Neural cell (in vitro differentiated cells): ENCODE data around the gene LNPEP. TPM values are rescaled to one million over a fixed set of nuclear protein-coding genes. Genes with fewer than 3 reads are reported as not detected.

Experiments used
- H2AFZ ChIP-seq: fragments of 200-600, 300-800 bp; sonication (generic), shearing (Covaris generic); 2 replicates; pipeline ENCODE4 v1.6.0; 2014; ENCODE audit warnings: low read depth, mild to moderate bottlenecking, antibody characterized with exemption, low read length, moderate library complexity
- H3F3A ChIP-seq: fragments of 200-600 bp; shearing (Covaris generic); 2 replicates; pipeline ENCODE4 v1.6.1; 2016; ENCODE audit warnings: mild to moderate bottlenecking, moderate library complexity, mixed read lengths, antibody characterized with exemption, low read length; ENCODE audit not compliant: insufficient read depth, poor library complexity, severe bottlenecking
- H3K27ac ChIP-seq: fragments of 200-600, 300-800 bp; sonication (generic), shearing (Covaris generic); 2 replicates; pipeline ENCODE4 v1.5.1; 2014; ENCODE audit warnings: mild to moderate bottlenecking, low read length, moderate library complexity
- H3K27me3 ChIP-seq: fragments of 300-800, 200-600 bp; sonication (generic), shearing (Covaris generic); 2 replicates; pipeline ENCODE4 v1.6.0; 2014; ENCODE audit warnings: mild to moderate bottlenecking, low read depth, low read length, moderate library complexity; ENCODE audit not compliant: insufficient read depth
- H3K36me3 ChIP-seq: fragments of 300-800, 200-600 bp; sonication (generic), shearing (Covaris generic); 2 replicates; pipeline ENCODE4 v1.5.1; 2014; ENCODE audit warnings: mild to moderate bottlenecking, antibody characterized with exemption, low read length, moderate library complexity; ENCODE audit not compliant: insufficient read depth
- H3K4me2 ChIP-seq: fragments of 300-800, 200-600 bp; sonication (generic), shearing (Covaris generic); 2 replicates; pipeline ENCODE4 v1.6.0; 2014; ENCODE audit warnings: mild to moderate bottlenecking, low read length
- H3K4me3 ChIP-seq: fragments of 300-800, 200-600 bp; sonication (generic), shearing (Covaris generic); 2 replicates; pipeline ENCODE4 v1.5.1; 2014; ENCODE audit warnings: mild to moderate bottlenecking, low read length, moderate library complexity
- H3K79me2 ChIP-seq: fragments of 200-600 bp; shearing (Covaris generic); replicated peaks from 2 replicates; pipeline ENCODE4 v1.6.0; 2014; ENCODE audit warnings: mild to moderate bottlenecking, low read length, moderate library complexity; ENCODE audit not compliant: insufficient read depth
- H3K9ac ChIP-seq: fragments of 300-800, 200-600 bp; sonication (generic), shearing (Covaris generic); 2 replicates; pipeline ENCODE4 v1.6.1; 2016; ENCODE audit warnings: mild to moderate bottlenecking, low read length, mixed read lengths
- H3K9me2 ChIP-seq: fragments of 200-600 bp; shearing (Covaris generic); 2 replicates; pipeline ENCODE4 v1.6.1; 2016; ENCODE audit warnings: mild to moderate bottlenecking, low read length, mixed read lengths; ENCODE audit not compliant: insufficient read depth
- H3K9me3 ChIP-seq: fragments of 200-600, 300-800 bp; sonication (generic), shearing (Covaris generic); 2 replicates; pipeline ENCODE4 v1.6.1; 2016; ENCODE audit warnings: mild to moderate bottlenecking, mixed run types, low read length, moderate library complexity, mixed read lengths
- H4K20me1 ChIP-seq: fragments of 200-600 bp; shearing (Covaris generic); 2 replicates; pipeline ENCODE4 v1.6.1; 2016; ENCODE audit warnings: mild to moderate bottlenecking, mixed run types; ENCODE audit not compliant: insufficient read depth
- EP300 ChIP-seq: fragments of 450-650 bp; conservative IDR thresholded peaks from 2 replicates; pipeline ENCODE4 v1.6.1; 2014; ENCODE audit warnings: antibody characterized with exemption, mild to moderate bottlenecking, moderate library complexity; ENCODE audit not compliant: poor library complexity, severe bottlenecking
- EZH2 ChIP-seq: fragments of 200-600, 300-800 bp; shearing (Covaris generic), sonication (generic); IDR thresholded peaks from 2 replicates; pipeline ENCODE4 v1.6.1; 2014; ENCODE audit warnings: antibody characterized with exemption, low read length, borderline replicate concordance, mild to moderate bottlenecking; ENCODE audit not compliant: insufficient read depth, poor library complexity, severe bottlenecking
- MXI1 ChIP-seq: fragments of 450-650 bp; conservative IDR thresholded peaks from 2 replicates; pipeline ENCODE4 v1.6.1; 2014; ENCODE audit warnings: antibody characterized with exemption, mild to moderate bottlenecking; ENCODE audit not compliant: poor library complexity, severe bottlenecking
- POLR2AphosphoS5 ChIP-seq: IDR thresholded peaks from 2 replicates; pipeline ENCODE4 v1.6.1; 2012
- RAD21 ChIP-seq: fragments of 450-650 bp; conservative IDR thresholded peaks from 2 replicates; pipeline ENCODE4 v1.6.1; 2014; ENCODE audit warnings: antibody characterized with exemption, mild to moderate bottlenecking, moderate library complexity
- SMC3 ChIP-seq: fragments of 450-650 bp; conservative IDR thresholded peaks from 2 replicates; pipeline ENCODE4 v1.6.1; 2014; ENCODE audit warnings: antibody characterized with exemption, mild to moderate bottlenecking, moderate library complexity; ENCODE audit not compliant: poor library complexity
- TAF1 ChIP-seq: IDR thresholded peaks from 2 replicates; pipeline ENCODE4 v1.6.1; 2012; ENCODE audit warnings: low read depth
- polyA plus RNA-seq: library from polyadenylated mRNA; depleted of rRNA; stranded (reverse); fragments of >200 nt; gene quantifications from 2 replicates; pipeline ENCODE4 v1.2.3, GENCODE V29; 2014
- TF ChIP-seq, protein P1 (sequence below): IDR thresholded peaks from 2 replicates; pipeline ENCODE4 v1.6.1; 2012; ENCODE audit warnings: borderline replicate concordance
- TF ChIP-seq, protein P2 (sequence below): fragments of 450-650 bp; IDR thresholded peaks from 2 replicates; pipeline ENCODE4 v1.5.1; 2014; ENCODE audit warnings: antibody characterized with exemption, mild to moderate bottlenecking, moderate library complexity; ENCODE audit not compliant: poor library complexity, severe bottlenecking

Gene LNPEP
- polyA plus RNA-seq, 1 donor from 2014 or later, result 25.6 TPM

DNA sequence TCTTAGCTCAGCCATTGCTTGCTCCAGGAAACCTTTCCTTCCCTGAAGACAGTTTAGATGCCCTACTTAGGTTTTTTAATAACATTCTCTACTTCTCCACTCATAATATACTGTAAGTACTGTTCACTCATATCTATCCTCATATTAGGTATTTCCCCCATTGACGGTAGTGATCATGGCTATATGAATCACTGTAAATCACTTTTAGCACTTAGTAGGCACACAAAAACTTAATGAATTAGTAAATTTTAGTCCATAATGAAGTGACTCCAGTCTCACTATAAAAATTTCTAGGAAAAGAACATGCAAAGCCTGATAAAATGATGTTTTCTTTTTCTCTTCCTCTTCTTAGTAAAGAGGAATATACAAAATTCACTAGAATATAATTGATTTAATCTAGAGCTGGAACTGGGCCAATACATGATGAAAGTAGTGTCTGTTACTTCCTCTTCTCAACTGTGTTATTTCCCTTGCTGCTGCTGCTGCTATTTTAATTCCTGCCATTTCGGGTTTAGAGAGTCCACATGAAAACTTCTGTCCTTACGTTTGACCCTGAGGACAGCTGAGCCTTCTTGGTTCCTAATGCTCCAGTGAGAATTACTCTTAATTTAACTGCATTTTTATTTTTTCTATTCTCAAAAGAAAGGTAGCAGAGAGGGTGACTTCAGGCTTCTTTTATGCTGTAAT is 73.5 kb downstream of the LNPEP start:
- Histone ChIP-seq H3K79me2 (no peaks in the 10 kb centered on the region), H3F3A (no peaks in the 10 kb centered on the region), H3K27me3 (no peaks in the 10 kb centered on the region), H3K36me3 (no peaks in the 10 kb centered on the region), H4K20me1 (no peaks in the 10 kb centered on the region), H3K27ac (no peak overlapping the region), H3K4me3 (no peak overlapping the region), H3K9me2 (no peaks in the 10 kb centered on the region), H2AFZ (no peak overlapping the region), H3K9me3 (no peaks in the 10 kb centered on the region), H3K9ac (no peak overlapping the region), H3K4me2 (no peak overlapping the region)
- TF ChIP-seq, protein P1, sequence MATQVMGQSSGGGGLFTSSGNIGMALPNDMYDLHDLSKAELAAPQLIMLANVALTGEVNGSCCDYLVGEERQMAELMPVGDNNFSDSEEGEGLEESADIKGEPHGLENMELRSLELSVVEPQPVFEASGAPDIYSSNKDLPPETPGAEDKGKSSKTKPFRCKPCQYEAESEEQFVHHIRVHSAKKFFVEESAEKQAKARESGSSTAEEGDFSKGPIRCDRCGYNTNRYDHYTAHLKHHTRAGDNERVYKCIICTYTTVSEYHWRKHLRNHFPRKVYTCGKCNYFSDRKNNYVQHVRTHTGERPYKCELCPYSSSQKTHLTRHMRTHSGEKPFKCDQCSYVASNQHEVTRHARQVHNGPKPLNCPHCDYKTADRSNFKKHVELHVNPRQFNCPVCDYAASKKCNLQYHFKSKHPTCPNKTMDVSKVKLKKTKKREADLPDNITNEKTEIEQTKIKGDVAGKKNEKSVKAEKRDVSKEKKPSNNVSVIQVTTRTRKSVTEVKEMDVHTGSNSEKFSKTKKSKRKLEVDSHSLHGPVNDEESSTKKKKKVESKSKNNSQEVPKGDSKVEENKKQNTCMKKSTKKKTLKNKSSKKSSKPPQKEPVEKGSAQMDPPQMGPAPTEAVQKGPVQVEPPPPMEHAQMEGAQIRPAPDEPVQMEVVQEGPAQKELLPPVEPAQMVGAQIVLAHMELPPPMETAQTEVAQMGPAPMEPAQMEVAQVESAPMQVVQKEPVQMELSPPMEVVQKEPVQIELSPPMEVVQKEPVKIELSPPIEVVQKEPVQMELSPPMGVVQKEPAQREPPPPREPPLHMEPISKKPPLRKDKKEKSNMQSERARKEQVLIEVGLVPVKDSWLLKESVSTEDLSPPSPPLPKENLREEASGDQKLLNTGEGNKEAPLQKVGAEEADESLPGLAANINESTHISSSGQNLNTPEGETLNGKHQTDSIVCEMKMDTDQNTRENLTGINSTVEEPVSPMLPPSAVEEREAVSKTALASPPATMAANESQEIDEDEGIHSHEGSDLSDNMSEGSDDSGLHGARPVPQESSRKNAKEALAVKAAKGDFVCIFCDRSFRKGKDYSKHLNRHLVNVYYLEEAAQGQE, result no peak
- TF ChIP-seq EZH2, result no peak

DNA sequence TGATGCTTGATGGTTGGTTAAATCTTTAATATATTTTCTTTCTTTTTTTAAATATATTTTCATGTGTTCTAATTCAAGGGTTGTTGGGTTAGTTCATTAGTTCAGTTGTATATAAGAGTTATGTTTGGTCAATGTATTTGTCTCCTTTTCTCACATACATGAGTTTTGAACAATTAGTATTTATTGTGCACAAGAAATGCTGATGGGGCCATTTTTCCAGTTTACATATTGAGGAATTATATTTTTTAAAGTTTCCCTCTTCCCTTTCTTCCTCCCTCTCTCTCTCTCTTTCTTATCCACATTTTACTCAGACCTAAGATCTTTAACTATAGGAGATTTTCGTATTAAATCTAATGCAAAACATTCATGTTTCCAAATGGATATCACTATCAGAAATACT is 74.0 kb downstream of the LNPEP start:
- Histone ChIP-seq H3K9me3 (no peaks in the 10 kb centered on the region), H4K20me1 (no peaks in the 10 kb centered on the region), H3K36me3 (peaks cover 4% of the 10 kb centered on the region), H3F3A (no peaks in the 10 kb centered on the region), H3K9ac (no peak overlapping the region), H3K4me3 (no peak overlapping the region), H3K27ac (no peak overlapping the region), H3K27me3 (no peaks in the 10 kb centered on the region), H3K9me2 (no peaks in the 10 kb centered on the region), H3K4me2 (no peak overlapping the region), H2AFZ (no peak overlapping the region), H3K79me2 (no peaks in the 10 kb centered on the region)
- TF ChIP-seq MXI1 (no peak), SMC3 (no peak), EZH2 (no peak), POLR2AphosphoS5 (no peak), TAF1 (no peak), RAD21 (no peak), EP300 (no peak)
- TF ChIP-seq, protein P1, result no peak
- TF ChIP-seq, protein P2, sequence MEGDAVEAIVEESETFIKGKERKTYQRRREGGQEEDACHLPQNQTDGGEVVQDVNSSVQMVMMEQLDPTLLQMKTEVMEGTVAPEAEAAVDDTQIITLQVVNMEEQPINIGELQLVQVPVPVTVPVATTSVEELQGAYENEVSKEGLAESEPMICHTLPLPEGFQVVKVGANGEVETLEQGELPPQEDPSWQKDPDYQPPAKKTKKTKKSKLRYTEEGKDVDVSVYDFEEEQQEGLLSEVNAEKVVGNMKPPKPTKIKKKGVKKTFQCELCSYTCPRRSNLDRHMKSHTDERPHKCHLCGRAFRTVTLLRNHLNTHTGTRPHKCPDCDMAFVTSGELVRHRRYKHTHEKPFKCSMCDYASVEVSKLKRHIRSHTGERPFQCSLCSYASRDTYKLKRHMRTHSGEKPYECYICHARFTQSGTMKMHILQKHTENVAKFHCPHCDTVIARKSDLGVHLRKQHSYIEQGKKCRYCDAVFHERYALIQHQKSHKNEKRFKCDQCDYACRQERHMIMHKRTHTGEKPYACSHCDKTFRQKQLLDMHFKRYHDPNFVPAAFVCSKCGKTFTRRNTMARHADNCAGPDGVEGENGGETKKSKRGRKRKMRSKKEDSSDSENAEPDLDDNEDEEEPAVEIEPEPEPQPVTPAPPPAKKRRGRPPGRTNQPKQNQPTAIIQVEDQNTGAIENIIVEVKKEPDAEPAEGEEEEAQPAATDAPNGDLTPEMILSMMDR, result no peak
